ENCODE measurements around the gene COL26A1. TPM values are rescaled to one million over a fixed set of nuclear protein-coding genes. Genes with fewer than 3 reads are reported as not detected.

Gene COL26A1
- total RNA-seq, 1 donor from 2014 or later, result 155 TPM

DNA sequence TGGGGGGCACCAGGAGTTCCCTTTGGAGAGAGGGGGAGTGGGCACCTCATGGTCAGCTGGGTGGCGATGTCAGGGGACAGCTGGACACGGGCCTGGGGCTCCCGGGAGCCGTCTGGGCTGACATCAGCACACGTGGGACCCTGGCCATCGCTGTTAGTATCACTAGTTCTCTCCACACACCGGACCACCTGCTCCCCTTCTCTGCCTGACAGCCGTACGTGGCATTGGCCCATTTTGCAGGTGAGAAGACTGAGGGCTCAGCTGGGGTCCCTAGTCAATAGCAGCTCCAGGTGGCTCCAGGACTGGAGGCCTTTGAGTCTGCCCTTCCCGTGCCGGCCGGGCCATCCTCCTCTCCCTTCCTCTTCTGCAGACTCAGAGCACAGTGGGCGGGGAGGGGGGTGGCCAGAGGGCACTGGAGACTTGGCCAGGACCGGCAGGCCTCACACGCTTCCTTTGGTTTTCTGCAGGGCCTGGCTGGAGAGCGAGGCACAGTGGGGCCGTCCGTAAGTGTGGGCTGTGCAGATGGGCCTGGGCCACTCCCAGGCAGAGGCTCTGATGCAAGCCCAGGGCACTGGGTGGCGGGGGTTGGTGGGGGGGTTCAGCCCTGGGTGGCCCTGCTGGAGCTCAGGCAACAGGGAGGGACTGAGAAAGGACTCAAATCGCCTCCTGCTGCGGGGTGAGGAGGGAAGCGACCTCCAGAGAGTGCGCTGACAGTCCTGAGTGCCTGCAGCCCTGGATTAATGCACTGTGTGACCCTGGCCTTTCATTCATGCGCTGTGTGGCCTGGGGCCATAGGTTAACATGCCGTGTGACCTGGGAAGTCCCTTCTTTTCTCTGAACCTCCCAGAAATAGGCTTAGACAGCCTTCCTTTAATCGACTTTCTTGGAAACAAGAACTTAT, 188.2 kb downstream of the COL26A1 start:
- DNase-seq (ENCODE audit: low spot score), result peak; percentile 74
- Mint-ChIP-seq H3K9me3 (ENCODE audit: low read depth) (no peaks in the 10 kb centered on the region), H3K36me3 (ENCODE audit: low read depth) (peaks cover 16% of the 10 kb centered on the region), H3K27ac (ENCODE audit: unreplicated experiment) (no peak overlapping the region), H3K4me3 (ENCODE audit: unreplicated experiment) (no peak overlapping the region), H3K4me1 (ENCODE audit: low read depth) (no peaks in the 10 kb centered on the region), H3K27me3 (ENCODE audit: low read depth) (no peaks in the 10 kb centered on the region)
- TF ChIP-seq, protein P1, sequence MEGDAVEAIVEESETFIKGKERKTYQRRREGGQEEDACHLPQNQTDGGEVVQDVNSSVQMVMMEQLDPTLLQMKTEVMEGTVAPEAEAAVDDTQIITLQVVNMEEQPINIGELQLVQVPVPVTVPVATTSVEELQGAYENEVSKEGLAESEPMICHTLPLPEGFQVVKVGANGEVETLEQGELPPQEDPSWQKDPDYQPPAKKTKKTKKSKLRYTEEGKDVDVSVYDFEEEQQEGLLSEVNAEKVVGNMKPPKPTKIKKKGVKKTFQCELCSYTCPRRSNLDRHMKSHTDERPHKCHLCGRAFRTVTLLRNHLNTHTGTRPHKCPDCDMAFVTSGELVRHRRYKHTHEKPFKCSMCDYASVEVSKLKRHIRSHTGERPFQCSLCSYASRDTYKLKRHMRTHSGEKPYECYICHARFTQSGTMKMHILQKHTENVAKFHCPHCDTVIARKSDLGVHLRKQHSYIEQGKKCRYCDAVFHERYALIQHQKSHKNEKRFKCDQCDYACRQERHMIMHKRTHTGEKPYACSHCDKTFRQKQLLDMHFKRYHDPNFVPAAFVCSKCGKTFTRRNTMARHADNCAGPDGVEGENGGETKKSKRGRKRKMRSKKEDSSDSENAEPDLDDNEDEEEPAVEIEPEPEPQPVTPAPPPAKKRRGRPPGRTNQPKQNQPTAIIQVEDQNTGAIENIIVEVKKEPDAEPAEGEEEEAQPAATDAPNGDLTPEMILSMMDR (IDR thresholded peaks at IDR 0.05), result no peak

DNA sequence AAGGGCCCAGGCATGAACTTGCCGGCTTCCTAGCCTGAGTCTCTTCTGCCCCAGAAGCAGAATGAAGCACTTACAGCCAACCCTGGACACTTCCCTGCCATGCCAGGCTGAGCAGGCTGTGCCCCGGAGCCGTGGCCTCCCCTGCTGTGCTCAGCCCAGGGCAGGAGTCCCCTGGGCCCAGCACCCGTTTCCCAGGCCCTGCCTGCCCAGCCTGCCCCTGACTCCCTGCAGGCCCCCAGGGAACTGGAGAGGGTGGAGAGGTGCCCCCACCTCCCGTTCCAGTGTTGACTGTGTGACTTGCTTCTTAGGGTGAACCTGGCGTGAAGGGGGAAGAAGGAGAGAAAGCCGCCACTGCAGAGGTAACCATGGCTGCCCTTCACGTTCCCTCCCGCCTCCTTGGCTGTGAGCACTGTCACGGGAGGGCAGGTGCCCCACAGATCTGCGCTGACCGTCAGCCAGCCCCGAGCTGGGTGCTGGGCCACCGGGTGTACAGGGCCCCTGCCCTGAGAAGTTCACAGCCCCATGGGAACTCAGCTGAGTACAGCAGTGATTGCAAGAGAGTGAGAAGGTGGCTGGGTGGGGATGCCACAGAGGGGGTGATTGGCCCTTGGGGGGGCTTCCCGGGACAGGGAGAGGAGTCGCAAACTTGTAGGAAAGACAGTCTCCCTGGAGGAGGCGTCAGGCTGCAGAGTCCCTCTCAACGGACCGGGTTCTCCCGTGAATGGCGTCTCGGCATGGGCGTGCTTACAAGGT, 190.5 kb downstream of the COL26A1 start:
- no peaks in the 10 kb centered on the region for H3K27me3 Mint-ChIP-seq (ENCODE audit: low read depth)
- no peak overlapping the region for H3K27ac Mint-ChIP-seq (ENCODE audit: unreplicated experiment)
- H3K9me3 Mint-ChIP-seq (ENCODE audit: low read depth), result no peaks in the 10 kb centered on the region
- no peak overlapping the region for H3K4me3 Mint-ChIP-seq (ENCODE audit: unreplicated experiment)
- peak; percentile 67 for DNase-seq (ENCODE audit: low spot score)
- no peaks in the 10 kb centered on the region for H3K4me1 Mint-ChIP-seq (ENCODE audit: low read depth)
- TF ChIP-seq, protein P1 (IDR thresholded peaks at IDR 0.05), result no peak
- peaks cover 21% of the 10 kb centered on the region for H3K36me3 Mint-ChIP-seq (ENCODE audit: low read depth)

DNA sequence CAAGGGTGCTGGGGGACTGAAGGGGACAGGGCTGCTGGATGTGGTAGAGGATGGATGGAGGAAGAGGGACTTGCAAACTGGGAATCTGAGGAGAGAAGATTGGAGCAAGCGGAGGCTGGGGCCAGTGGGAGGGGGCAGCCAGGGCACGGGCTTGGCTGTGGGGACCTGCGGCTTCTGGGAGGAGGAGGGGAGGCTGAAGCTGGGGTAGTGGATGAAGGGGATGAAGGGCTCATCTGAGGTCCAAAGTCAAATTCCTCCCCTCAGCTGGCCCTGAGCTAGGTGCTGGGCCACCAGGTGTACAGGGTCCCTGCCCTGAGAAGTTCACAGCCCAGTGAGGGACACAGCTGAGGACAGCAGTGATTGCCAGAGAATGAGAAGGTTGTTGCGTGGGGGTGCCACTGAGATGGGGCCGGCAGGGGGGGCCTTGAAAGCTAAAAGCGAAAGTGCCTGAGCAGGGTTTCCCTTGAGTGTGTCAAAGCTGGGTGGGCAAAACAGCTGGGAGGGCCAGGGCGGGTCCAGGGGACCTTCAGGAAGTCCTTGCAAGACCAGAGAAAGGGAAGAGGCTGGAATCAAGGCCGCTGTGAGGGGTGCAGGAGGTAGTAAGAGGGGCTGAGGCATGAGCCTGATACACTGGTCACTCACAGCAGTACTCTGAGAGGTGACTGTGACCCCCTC, 191.2 kb downstream of the COL26A1 start:
- peak; percentile 53 for DNase-seq (ENCODE audit: low spot score)
- Mint-ChIP-seq H3K27me3 (ENCODE audit: low read depth) (no peaks in the 10 kb centered on the region), H3K9me3 (ENCODE audit: low read depth) (no peaks in the 10 kb centered on the region), H3K36me3 (ENCODE audit: low read depth) (peaks cover 21% of the 10 kb centered on the region), H3K4me1 (ENCODE audit: low read depth) (no peaks in the 10 kb centered on the region), H3K4me3 (ENCODE audit: unreplicated experiment) (no peak overlapping the region), H3K27ac (ENCODE audit: unreplicated experiment) (no peak overlapping the region)
- TF ChIP-seq, protein P1 (IDR thresholded peaks at IDR 0.05), result no peak

DNA sequence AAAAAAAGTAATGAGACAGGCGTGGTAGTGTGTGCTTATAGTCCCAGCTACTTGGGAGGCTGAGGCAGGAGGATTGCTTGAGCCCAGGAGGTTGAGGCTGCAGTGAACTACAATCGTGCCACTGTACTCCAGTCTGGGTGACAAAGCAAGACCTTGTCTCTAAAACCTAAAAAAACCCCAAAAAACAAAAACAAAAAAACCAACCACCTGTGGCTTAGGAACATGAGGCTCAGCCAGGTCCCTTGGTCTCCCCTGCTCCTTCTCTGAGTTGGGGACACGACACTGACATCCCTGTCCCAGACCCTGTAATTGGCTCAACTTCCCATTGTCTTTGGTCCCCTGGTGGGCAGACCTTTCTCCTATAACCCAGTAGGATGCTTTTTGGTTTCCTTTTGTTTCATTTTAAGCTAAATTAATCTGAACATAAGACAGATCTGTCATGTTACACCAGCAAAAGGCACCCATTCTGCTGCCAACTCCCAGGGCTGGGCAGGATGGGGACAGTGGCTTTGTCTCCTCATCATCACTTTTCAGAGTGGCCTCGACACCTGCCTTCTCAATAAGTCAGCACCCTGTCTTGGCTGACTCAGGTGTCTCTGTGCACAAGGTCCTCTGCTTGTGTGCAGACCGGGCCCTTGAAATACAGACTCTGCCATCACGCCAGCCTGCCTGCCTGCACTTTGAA, 192.1 kb downstream of the COL26A1 start:
- Mint-ChIP-seq H3K4me1 (ENCODE audit: low read depth) (no peaks in the 10 kb centered on the region), H3K27ac (ENCODE audit: unreplicated experiment) (no peak overlapping the region), H3K27me3 (ENCODE audit: low read depth) (no peaks in the 10 kb centered on the region), H3K4me3 (ENCODE audit: unreplicated experiment) (no peak overlapping the region), H3K36me3 (ENCODE audit: low read depth) (peaks cover 19% of the 10 kb centered on the region), H3K9me3 (ENCODE audit: low read depth) (no peaks in the 10 kb centered on the region)
- TF ChIP-seq, protein P1 (IDR thresholded peaks at IDR 0.05), result no peak
- peak; percentile 30 for DNase-seq (ENCODE audit: low spot score)
